GM12865 (cell line): ENCODE measurements around the gene EPS8L3.

ENCODE experiments used
- DNase-seq: peaks from one replicate; pipeline ENCODE4 v3.0.0; 2010; ENCODE audit warnings: low read depth
- H3K4me3 ChIP-seq: 2 replicates; pipeline ENCODE4 v1.5.1; 2011; ENCODE audit warnings: mild to moderate bottlenecking, low read depth, low read length, control low read depth
- CTCF ChIP-seq: IDR thresholded peaks from 2 replicates; pipeline ENCODE4 v1.5.1; 2011; ENCODE audit warnings: low read length, control low read depth, low read depth, inconsistent platforms; ENCODE audit not compliant: insufficient read depth; ENCODE audit errors: missing control alignments

The EPS8L3 gene

GRCh38 chr1:109788695-109789521 lies 25.2 kb upstream of the EPS8L3 start:
- DNase-seq = no peak
- H3K4me3 ChIP-seq = no peak overlapping the region
- TF ChIP-seq CTCF = peak; percentile 20

- no peak for DNase-seq
- TF ChIP-seq CTCF = no peak
- H3K4me3 ChIP-seq = no peak overlapping the region
Observed at GRCh38 chr1:109787845-109788601, 24.3 kb upstream of the EPS8L3 start.

GRCh38 chr1:109787211-109787844 lies 23.6 kb upstream of the EPS8L3 start:
- no peak for TF ChIP-seq CTCF
- no peak for DNase-seq
- H3K4me3 ChIP-seq = no peak overlapping the region

GRCh38 chr1:109786531-109787021 lies 22.9 kb upstream of the EPS8L3 start:
- H3K4me3 ChIP-seq = no peak overlapping the region
- no peak for TF ChIP-seq CTCF
- no peak for DNase-seq

GRCh38 chr1:109786112-109786480 lies 22.4 kb upstream of the EPS8L3 start:
- no peak overlapping the region for H3K4me3 ChIP-seq
- no peak for DNase-seq
- TF ChIP-seq CTCF = no peak

- no peak for DNase-seq
- H3K4me3 ChIP-seq = no peak overlapping the region
- no peak for TF ChIP-seq CTCF
Observed at GRCh38 chr1:109785446-109786111, 21.9 kb upstream of the EPS8L3 start.
